WTC11 (cell line): ENCODE results near the gene SDK2. TPM values are rescaled to one million over a fixed set of nuclear protein-coding genes. Genes with fewer than 3 reads are reported as not detected.
A peak's percentile ranks its signal among the peaks of the same experiment; 100 is the strongest.

Source experiments
- ATAC-seq: fragments of 200-7000 bp; cut with Tn5 transposase; 2 replicates; pipeline ENCODE4 v1.10.0; 2021; ENCODE audit warnings: mild to moderate bottlenecking, moderate library complexity
- CTCF ChIA-PET: fragments of 300-600 bp; sonication (Branson Sonifier 250); formaldehyde crosslinking; loops from one replicate; lab custom pipeline; 2021; ENCODE audit warnings: antibody characterized with exemption; lab: Charles Lee
- POLR2A ChIA-PET: fragments of 350-600 bp; sonication (Branson Sonifier 250); formaldehyde crosslinking; loops from one replicate; lab custom pipeline; 2021; ENCODE audit warnings: antibody characterized with exemption; lab: Charles Lee
- DNase-seq: peaks from one replicate; pipeline ENCODE4 v3.0.0; 2021; ENCODE audit warnings: low spot score
- H3K27ac Mint-ChIP-seq: 2 replicates; pipeline ENCODE4 v1.8.0; 2021; ENCODE audit warnings: mixed read lengths
- H3K27me3 Mint-ChIP-seq: 2 replicates; pipeline ENCODE4 v1.8.0; 2021; ENCODE audit warnings: low read depth, mild to moderate bottlenecking, moderate library complexity, mixed read lengths
- H3K36me3 Mint-ChIP-seq: 2 replicates; pipeline ENCODE4 v1.8.0; 2021; ENCODE audit warnings: mixed read lengths
- H3K4me1 Mint-ChIP-seq: 2 replicates; pipeline ENCODE4 v1.8.0; 2022; ENCODE audit warnings: mixed read lengths
- H3K4me3 Mint-ChIP-seq: 2 replicates; pipeline ENCODE4 v1.8.0; 2021; ENCODE audit warnings: mild to moderate bottlenecking, moderate library complexity, mixed read lengths
- H3K9me3 Mint-ChIP-seq: 2 replicates; pipeline ENCODE4 v1.8.0; 2021; ENCODE audit warnings: mixed read lengths
- ESRRA ChIP-seq: sonication (generic); formaldehyde crosslinking; IDR thresholded peaks from 2 replicates; pipeline ENCODE4 v1.8.1; 2022; ENCODE audit warnings: mild to moderate bottlenecking, missing genetic modification reagents, borderline replicate concordance
- ETV6 ChIP-seq: sonication (generic); formaldehyde crosslinking; IDR thresholded peaks from 2 replicates; pipeline ENCODE4 v1.8.1; 2022; ENCODE audit warnings: mild to moderate bottlenecking, missing genetic modification reagents
- FOXP4 ChIP-seq: sonication (generic); formaldehyde crosslinking; IDR thresholded peaks from 2 replicates; pipeline ENCODE4 v1.8.0; 2022; ENCODE audit warnings: mild to moderate bottlenecking, missing genetic modification reagents
- HMGA2 ChIP-seq: fragments of 250-450 bp; sonication (Bioruptor Pico); IDR thresholded peaks from 2 replicates; pipeline ENCODE4 v1.4.0; 2021; ENCODE audit warnings: mild to moderate bottlenecking, moderate library complexity
- MLX ChIP-seq: sonication (generic); formaldehyde crosslinking; IDR thresholded peaks from 2 replicates; pipeline ENCODE4 v1.8.1; 2023; ENCODE audit warnings: mild to moderate bottlenecking, missing genetic modification reagents, moderate library complexity
- MXD4 ChIP-seq: fragments of 250-450 bp; sonication (Bioruptor Pico); IDR thresholded peaks from 2 replicates; pipeline ENCODE4 v1.8.0; 2021; ENCODE audit warnings: mild to moderate bottlenecking, moderate library complexity, borderline replicate concordance
- OVOL2 ChIP-seq: fragments of 250-450 bp; sonication (Bioruptor Pico); IDR thresholded peaks from 2 replicates; pipeline ENCODE4 v1.9.0; 2021; ENCODE audit warnings: mild to moderate bottlenecking, borderline replicate concordance
- PRDM15 ChIP-seq: sonication (generic); formaldehyde crosslinking; IDR thresholded peaks from 2 replicates; pipeline ENCODE4 v1.8.0; 2022; ENCODE audit warnings: missing genetic modification reagents
- PRRX2 ChIP-seq: fragments of 250-450 bp; sonication (Bioruptor Pico); IDR thresholded peaks from 2 replicates; pipeline ENCODE4 v1.8.0; 2021; ENCODE audit warnings: mild to moderate bottlenecking
- RORB ChIP-seq: fragments of 250-450 bp; sonication (Bioruptor Pico); IDR thresholded peaks from 2 replicates; pipeline ENCODE4 v1.9.0; 2021; ENCODE audit warnings: mild to moderate bottlenecking
- TEAD4 ChIP-seq: sonication (generic); formaldehyde crosslinking; IDR thresholded peaks from 2 replicates; pipeline ENCODE4 v1.8.0; 2022; ENCODE audit warnings: mild to moderate bottlenecking, missing genetic modification reagents
- ZNF121 ChIP-seq: sonication (generic); formaldehyde crosslinking; IDR thresholded peaks from 2 replicates; pipeline ENCODE4 v1.8.0; 2023; ENCODE audit warnings: missing genetic modification reagents
- ZNF232 ChIP-seq: sonication (generic); formaldehyde crosslinking; IDR thresholded peaks from 2 replicates; pipeline ENCODE4 v1.8.0; 2022; ENCODE audit warnings: mild to moderate bottlenecking, missing genetic modification reagents
- ZNF423 ChIP-seq: fragments of 250-450 bp; sonication (Bioruptor Pico); IDR thresholded peaks from 2 replicates; pipeline ENCODE4 v2.1.2; 2022; ENCODE audit warnings: mild to moderate bottlenecking, moderate library complexity
- ZNF532 ChIP-seq: fragments of 250-450 bp; sonication (Bioruptor Pico); IDR thresholded peaks from 2 replicates; pipeline ENCODE4 v1.9.0; 2021; ENCODE audit warnings: mild to moderate bottlenecking, borderline replicate concordance
- total RNA-seq: library from RNA; stranded (reverse); gene quantifications from 3 replicates; pipeline ENCODE4 v1.2.3, GENCODE V29; 2021
- TF ChIP-seq, protein P1 (sequence below): sonication (generic); formaldehyde crosslinking; IDR thresholded peaks from 2 replicates; pipeline ENCODE4 v1.8.1; 2022; ENCODE audit warnings: low read depth, mild to moderate bottlenecking, moderate library complexity, missing genetic modification reagents, borderline replicate concordance
- TF ChIP-seq, protein P2 (sequence below): sonication (generic); formaldehyde crosslinking; IDR thresholded peaks from 2 replicates; pipeline ENCODE4 v1.8.1; 2023; ENCODE audit warnings: mild to moderate bottlenecking, moderate library complexity, missing genetic modification reagents

The SDK2 gene
- total RNA-seq, 1 experiment from 2014 or later = 14.8 TPM

GRCh38 chr17:73490851-73491250 is 153.4 kb downstream of the SDK2 start:
- ATAC-seq = no peak
- Mint-ChIP-seq H3K9me3 (peaks cover 5% of the 10 kb centered on the region), H3K27ac (no peak overlapping the region), H3K4me1 (peaks cover 68% of the 10 kb centered on the region), H3K4me3 (no peak overlapping the region), H3K27me3 (peaks cover 3% of the 10 kb centered on the region; the same call in 1 of the 2 replicates), H3K36me3 (peaks cover 4% of the 10 kb centered on the region)
- ChIA-PET CTCF (interaction anchor here (0.6 to 3.1 kb wide), 3 partner anchors 12 to 383 kb away, joined by 3 to 25 read pairs (median 3); no protein-coding TSS in a partner anchor), POLR2A (interaction anchor here (0.6 to 0.7 kb wide), 2 partner anchors 10 to 42 kb away, joined by 4 read pairs; no protein-coding TSS in a partner anchor)
- no peak for TF ChIP-seq MLX (CRISPR knock-in tag)
- TF ChIP-seq, protein P1, sequence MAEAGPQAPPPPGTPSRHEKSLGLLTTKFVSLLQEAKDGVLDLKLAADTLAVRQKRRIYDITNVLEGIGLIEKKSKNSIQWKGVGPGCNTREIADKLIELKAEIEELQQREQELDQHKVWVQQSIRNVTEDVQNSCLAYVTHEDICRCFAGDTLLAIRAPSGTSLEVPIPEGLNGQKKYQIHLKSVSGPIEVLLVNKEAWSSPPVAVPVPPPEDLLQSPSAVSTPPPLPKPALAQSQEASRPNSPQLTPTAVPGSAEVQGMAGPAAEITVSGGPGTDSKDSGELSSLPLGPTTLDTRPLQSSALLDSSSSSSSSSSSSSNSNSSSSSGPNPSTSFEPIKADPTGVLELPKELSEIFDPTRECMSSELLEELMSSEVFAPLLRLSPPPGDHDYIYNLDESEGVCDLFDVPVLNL (CRISPR knock-in tag) = no peak
- DNase-seq = no peak

- CTCF ChIA-PET = interaction anchor here (0.7 to 3.1 kb wide), 4 partner anchors 12 to 157 kb away, joined by 3 to 25 read pairs (median 4); no protein-coding TSS in a partner anchor
- no peak for TF ChIP-seq RORB
- TF ChIP-seq, protein P2, sequence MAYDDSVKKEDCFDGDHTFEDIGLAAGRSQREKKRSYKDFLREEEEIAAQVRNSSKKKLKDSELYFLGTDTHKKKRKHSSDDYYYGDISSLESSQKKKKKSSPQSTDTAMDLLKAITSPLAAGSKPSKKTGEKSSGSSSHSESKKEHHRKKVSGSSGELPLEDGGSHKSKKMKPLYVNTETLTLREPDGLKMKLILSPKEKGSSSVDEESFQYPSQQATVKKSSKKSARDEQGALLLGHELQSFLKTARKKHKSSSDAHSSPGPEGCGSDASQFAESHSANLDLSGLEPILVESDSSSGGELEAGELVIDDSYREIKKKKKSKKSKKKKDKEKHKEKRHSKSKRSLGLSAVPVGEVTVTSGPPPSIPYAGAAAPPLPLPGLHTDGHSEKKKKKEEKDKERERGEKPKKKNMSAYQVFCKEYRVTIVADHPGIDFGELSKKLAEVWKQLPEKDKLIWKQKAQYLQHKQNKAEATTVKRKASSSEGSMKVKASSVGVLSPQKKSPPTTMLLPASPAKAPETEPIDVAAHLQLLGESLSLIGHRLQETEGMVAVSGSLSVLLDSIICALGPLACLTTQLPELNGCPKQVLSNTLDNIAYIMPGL (CRISPR knock-in tag) = no peak
- no peak for TF ChIP-seq TEAD4 (CRISPR knock-in tag)
- TF ChIP-seq HMGA2 (CRISPR knock-in tag) = no peak
- TF ChIP-seq MXD4 (CRISPR knock-in tag) = no peak
- no peak overlapping the region for H3K4me3 Mint-ChIP-seq
- H3K27me3 Mint-ChIP-seq = peaks cover 3% of the 10 kb centered on the region; the same call in 1 of the 2 replicates
- POLR2A ChIA-PET = no interaction called here
- peaks cover 13% of the 10 kb centered on the region for H3K9me3 Mint-ChIP-seq
- H3K36me3 Mint-ChIP-seq = peaks cover 12% of the 10 kb centered on the region
- H3K27ac Mint-ChIP-seq = peak overlapping the region; percentile 41; the same call in 1 of the 2 replicates
- H3K4me1 Mint-ChIP-seq = peaks cover 65% of the 10 kb centered on the region
- ATAC-seq (no peak), DNase-seq (no peak)
Observed at GRCh38 chr17:73489991-73490390, 154.3 kb downstream of the SDK2 start.

DNA sequence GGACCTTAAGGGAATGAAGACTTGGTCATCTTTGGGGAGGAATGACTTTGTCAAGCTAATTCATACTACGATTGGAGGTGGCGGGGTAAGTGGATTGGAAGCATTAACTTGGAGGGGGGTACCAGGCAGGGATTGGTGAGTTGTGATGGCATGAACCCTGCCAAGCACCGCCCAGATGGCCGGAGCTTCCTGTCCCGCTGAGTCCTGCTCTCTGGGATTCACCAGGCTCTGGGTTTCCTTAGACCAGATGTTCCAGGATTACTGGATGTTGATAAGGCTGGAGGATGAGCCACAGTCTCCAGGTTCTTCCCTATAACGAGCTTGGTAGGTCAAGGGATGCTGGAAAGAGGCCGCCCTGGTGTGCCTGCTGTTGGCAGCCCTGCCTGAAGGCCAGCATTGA is 154.9 kb downstream of the SDK2 start:
- ChIA-PET CTCF (interaction anchor here (1.3 to 3.1 kb wide), 3 partner anchors 11 to 157 kb away, joined by 4 to 25 read pairs (median 6); no protein-coding TSS in a partner anchor), POLR2A (no interaction called here)
- ATAC-seq (no peak), DNase-seq (no peak)
- Mint-ChIP-seq H3K27me3 (peaks cover 3% of the 10 kb centered on the region; the same call in 1 of the 2 replicates), H3K9me3 (peaks cover 18% of the 10 kb centered on the region), H3K4me1 (peaks cover 59% of the 10 kb centered on the region), H3K36me3 (peaks cover 16% of the 10 kb centered on the region), H3K4me3 (no peak overlapping the region), H3K27ac (peak overlapping the region; percentile 76)
- no peak for TF ChIP-seq FOXP4 (CRISPR knock-in tag)
- TF ChIP-seq ZNF423 = no peak
- no peak for TF ChIP-seq MLX (CRISPR knock-in tag)
- TF ChIP-seq ZNF121 (CRISPR knock-in tag) = no peak
- no peak for TF ChIP-seq PRDM15 (CRISPR knock-in tag)
- no peak for TF ChIP-seq ETV6 (CRISPR knock-in tag)
- no peak for TF ChIP-seq OVOL2
- TF ChIP-seq PRRX2 (CRISPR knock-in tag) = no peak
- no peak for TF ChIP-seq ZNF232 (CRISPR knock-in tag)
- no peak for TF ChIP-seq ESRRA (CRISPR knock-in tag)
- no peak for TF ChIP-seq ZNF532 (CRISPR knock-in tag)
